Liver (tissue), 9 donors: ENCODE data around the gene GSTM3. TPM values are rescaled to one million over a fixed set of nuclear protein-coding genes. Genes with fewer than 3 reads are reported as not detected.

ENCODE experiments used
- DNase-seq: peaks from one replicate; pipeline ENCODE4 v3.0.0-alpha.2; 2017; ENCODE audit warnings: low spot score
- H3K27ac ChIP-seq, 2 donors: one replicate each; pipeline ENCODE4 v1.7.0; 2013; ENCODE audit warnings: inconsistent platforms in 2 of 2, low read length in 2 of 2, control low read depth in 1 of 2, low read depth in 1 of 2, mild to moderate bottlenecking in 1 of 2
- H3K27me3 ChIP-seq, 4 donors: one replicate each; pipeline versions ENCODE4 v1.6.1 to v1.7.0; 2013; ENCODE audit warnings: low read length in 3 of 4, inconsistent platforms in 1 of 4, mild to moderate bottlenecking in 1 of 4, moderate library complexity in 1 of 4; ENCODE audit not compliant: control insufficient read depth in 4 of 4, insufficient read depth in 4 of 4
- H3K36me3 ChIP-seq, 4 donors: one replicate each; pipeline versions ENCODE4 v1.6.1 to v1.7.0; 2013; ENCODE audit warnings: low read length in 3 of 4, mild to moderate bottlenecking in 3 of 4, low read depth in 1 of 4, moderate library complexity in 1 of 4; ENCODE audit not compliant: control insufficient read depth in 4 of 4, insufficient read depth in 3 of 4
- H3K4me1 ChIP-seq, 4 donors: one replicate each; pipeline versions ENCODE4 v1.6.1 to v1.7.0; 2013; ENCODE audit warnings: low read length in 3 of 4, mild to moderate bottlenecking in 3 of 4, moderate library complexity in 1 of 4; ENCODE audit not compliant: control insufficient read depth in 4 of 4, insufficient read depth in 4 of 4
- H3K4me3 ChIP-seq, 3 donors: one replicate each; pipeline versions ENCODE4 v1.6.1 to v1.7.0; 2013; ENCODE audit warnings: low read length in 3 of 3, control low read depth in 1 of 3, low read depth in 1 of 3, mild to moderate bottlenecking in 1 of 3
- H3K9ac ChIP-seq, 2 donors: one replicate each; pipeline ENCODE4 v1.7.0; 2013; ENCODE audit warnings: low read length in 2 of 2, mild to moderate bottlenecking in 2 of 2, moderate library complexity in 2 of 2, control low read depth in 1 of 2, low read depth in 1 of 2
- H3K9me3 ChIP-seq, 4 donors: one replicate each; pipeline versions ENCODE4 v1.6.1 to v1.7.0; 2013; ENCODE audit warnings: low read length in 3 of 4; ENCODE audit not compliant: control insufficient read depth in 4 of 4
- EGR1 ChIP-seq, 2 donors: IDR thresholded peaks; 2 replicates each; pipeline ENCODE4 v1.6.1; 2016 to 2018; ENCODE audit warnings: antibody characterized with exemption in 2 of 2, low read depth in 2 of 2
- FOXA1 ChIP-seq: IDR thresholded peaks from 2 replicates; pipeline ENCODE4 v1.6.1; 2016; ENCODE audit warnings: antibody characterized with exemption
- FOXA2 ChIP-seq: IDR thresholded peaks from 2 replicates; pipeline ENCODE4 v1.6.1; 2016; ENCODE audit warnings: antibody characterized with exemption
- GABPA ChIP-seq, 2 donors: IDR thresholded peaks in 1 of 2; conservative IDR thresholded peaks in 1 of 2; 2 replicates each; pipeline ENCODE4 v1.6.1; 2016; ENCODE audit warnings: antibody characterized with exemption in 2 of 2, mild to moderate bottlenecking in 1 of 2, moderate library complexity in 1 of 2
- HNF4A ChIP-seq, 2 donors: conservative IDR thresholded peaks; 2 replicates each; pipeline ENCODE4 v1.6.1; 2016; ENCODE audit warnings: antibody characterized with exemption in 2 of 2, mild to moderate bottlenecking in 2 of 2
- HNF4G ChIP-seq: IDR thresholded peaks from 2 replicates; pipeline ENCODE4 v1.6.1; 2016; ENCODE audit warnings: antibody characterized with exemption
- JUND ChIP-seq, 2 donors: IDR thresholded peaks; 2 replicates each; pipeline ENCODE4 v1.6.1; 2016; ENCODE audit warnings: antibody characterized with exemption in 2 of 2
- NR2F2 ChIP-seq: IDR thresholded peaks from 2 replicates; pipeline ENCODE4 v1.6.1; 2016; ENCODE audit warnings: antibody characterized with exemption
- RAD21 ChIP-seq, 2 donors: IDR thresholded peaks; 2 replicates each; pipeline ENCODE4 v1.6.1; 2016; ENCODE audit warnings: antibody characterized with exemption in 2 of 2, mild to moderate bottlenecking in 2 of 2
- RXRA ChIP-seq, 2 donors: IDR thresholded peaks; 2 replicates each; pipeline ENCODE4 v1.6.1; 2017 to 2018; ENCODE audit warnings: antibody characterized with exemption in 2 of 2, mild to moderate bottlenecking in 1 of 2
- SP1 ChIP-seq: IDR thresholded peaks from 2 replicates; pipeline ENCODE4 v1.6.1; 2018; ENCODE audit warnings: antibody characterized with exemption, mild to moderate bottlenecking
- TAF1 ChIP-seq: conservative IDR thresholded peaks from 2 replicates; pipeline ENCODE4 v1.6.1; 2016; ENCODE audit warnings: antibody characterized with exemption, mild to moderate bottlenecking
- YY1 ChIP-seq: IDR thresholded peaks from 2 replicates; pipeline ENCODE4 v1.6.1; 2016; ENCODE audit warnings: antibody characterized with exemption, mild to moderate bottlenecking
- WGBS: extraction: QIAGEN DNeasy Blood & Tissue Kit; methylation state at CpG from one replicate; pipeline ENCODE4 v1.1.7; 2013; 5-methylcytosine and 5-hydroxymethylcytosine counted together
- polyA plus RNA-seq, 2 donors: library from polyadenylated mRNA; stranded (reverse) in 1 of 2; unstranded in 1 of 2; fragments of 200-250 nt in 1 of 2; fragments of >200 nt in 1 of 2; fragmentation: Nextera tagmentation in 1 of 2; extraction: Ambion mirVana in 1 of 2; gene quantifications; one replicate each; pipeline versions ENCODE4 v1.2.1 to v1.2.3, GENCODE V29; 2013 to 2015
- total RNA-seq, 2 donors: library from RNA; depleted of rRNA; stranded (reverse); fragments of >200 nt; gene quantifications; one replicate each; pipeline ENCODE4 v1.2.3, GENCODE V29; 2014
- TF ChIP-seq, protein P1 (sequence below): IDR thresholded peaks from 2 replicates; pipeline ENCODE4 v1.6.1; 2016; ENCODE audit warnings: antibody characterized with exemption
- TF ChIP-seq, protein P2 (sequence below): IDR thresholded peaks from 2 replicates; pipeline ENCODE4 v1.6.1; 2016; ENCODE audit warnings: antibody characterized with exemption, mild to moderate bottlenecking
- TF ChIP-seq, protein P3 (sequence below): fragments of 150-350 bp; IDR thresholded peaks from 2 replicates; pipeline ENCODE4 v1.5.1; 2017; ENCODE audit warnings: improper control_type of control experiment, low read depth, low read length; ENCODE audit not compliant: missing input control
- TF ChIP-seq, protein P4 (sequence below): IDR thresholded peaks from 2 replicates; pipeline ENCODE4 v1.6.1; 2016; ENCODE audit warnings: antibody characterized with exemption
- TF ChIP-seq, protein P5 (sequence below): IDR thresholded peaks from 2 replicates; pipeline ENCODE4 v1.6.1; 2016; ENCODE audit warnings: antibody characterized with exemption
- donor health status: healthy.
- donor health status: healthy.
- donor health status: healthy.
- donor health status: healthy.
- donor health status: healthy.

GSTM3 gene
- total and polyA plus RNA-seq, 4 donors = 6.9 to 51.5 (median 34.9) TPM

DNA sequence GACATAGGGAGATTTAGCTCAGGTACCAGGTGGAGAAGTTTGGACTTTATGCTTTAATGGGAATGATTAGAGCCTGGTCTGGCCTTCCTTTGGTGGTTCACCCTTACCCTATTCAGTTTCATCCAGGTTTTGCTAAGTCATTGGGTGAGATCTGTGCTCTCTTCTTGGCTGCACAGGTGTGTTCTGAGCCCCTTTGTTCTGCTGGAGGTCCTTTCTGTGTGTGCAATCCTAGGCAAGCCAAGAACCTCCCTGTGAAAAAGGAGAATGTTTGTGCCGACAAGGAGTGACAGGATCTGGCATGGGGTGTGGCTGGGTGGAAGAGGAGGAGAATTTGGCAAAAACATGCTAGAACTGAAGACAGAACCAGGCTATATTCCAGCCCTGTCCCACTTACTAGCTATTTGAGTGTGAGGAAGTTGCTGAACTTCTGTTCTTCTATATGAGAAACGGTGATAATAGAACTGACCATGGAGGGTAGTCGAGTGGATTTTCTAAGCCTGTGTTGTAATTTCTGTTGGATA, 24.2 kb downstream of the GSTM3 start:
- DNase-seq = peak; percentile 5
- no peaks in the 10 kb centered on the region for H3K4me1 ChIP-seq
- no peak overlapping the region for H3K27ac ChIP-seq
- 89% methylated on average over 3 of the region's 3 CpGs for WGBS
- no peaks in the 10 kb centered on the region for H3K27me3 ChIP-seq
- no peaks in the 10 kb centered on the region for H3K9me3 ChIP-seq
- no peak overlapping the region for H3K9ac ChIP-seq
- no peaks in the 10 kb centered on the region for H3K36me3 ChIP-seq
- H3K4me3 ChIP-seq = no peak overlapping the region
- TF ChIP-seq RXRA (IDR thresholded peaks at IDR 0.05) (no peak), FOXA2 (no peak), TAF1 (no peak), HNF4A (conservative IDR thresholded peaks at IDR 0.05) (no peak), NR2F2 (no peak), JUND (IDR thresholded peaks at IDR 0.05) (no peak), FOXA1 (no peak), HNF4G (no peak), GABPA (IDR thresholded peaks at IDR 0.05 in 1 of 2, conservative IDR thresholded peaks at IDR 0.05 in 1 of 2) (no peak), SP1 (no peak), YY1 (no peak), RAD21 (IDR thresholded peaks at IDR 0.05) (no peak), EGR1 (IDR thresholded peaks at IDR 0.05; ENCODE audit: low read depth in 2 of 2) (no peak)
- TF ChIP-seq, protein P1, sequence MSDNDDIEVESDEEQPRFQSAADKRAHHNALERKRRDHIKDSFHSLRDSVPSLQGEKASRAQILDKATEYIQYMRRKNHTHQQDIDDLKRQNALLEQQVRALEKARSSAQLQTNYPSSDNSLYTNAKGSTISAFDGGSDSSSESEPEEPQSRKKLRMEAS = no peak
- TF ChIP-seq, protein P2, sequence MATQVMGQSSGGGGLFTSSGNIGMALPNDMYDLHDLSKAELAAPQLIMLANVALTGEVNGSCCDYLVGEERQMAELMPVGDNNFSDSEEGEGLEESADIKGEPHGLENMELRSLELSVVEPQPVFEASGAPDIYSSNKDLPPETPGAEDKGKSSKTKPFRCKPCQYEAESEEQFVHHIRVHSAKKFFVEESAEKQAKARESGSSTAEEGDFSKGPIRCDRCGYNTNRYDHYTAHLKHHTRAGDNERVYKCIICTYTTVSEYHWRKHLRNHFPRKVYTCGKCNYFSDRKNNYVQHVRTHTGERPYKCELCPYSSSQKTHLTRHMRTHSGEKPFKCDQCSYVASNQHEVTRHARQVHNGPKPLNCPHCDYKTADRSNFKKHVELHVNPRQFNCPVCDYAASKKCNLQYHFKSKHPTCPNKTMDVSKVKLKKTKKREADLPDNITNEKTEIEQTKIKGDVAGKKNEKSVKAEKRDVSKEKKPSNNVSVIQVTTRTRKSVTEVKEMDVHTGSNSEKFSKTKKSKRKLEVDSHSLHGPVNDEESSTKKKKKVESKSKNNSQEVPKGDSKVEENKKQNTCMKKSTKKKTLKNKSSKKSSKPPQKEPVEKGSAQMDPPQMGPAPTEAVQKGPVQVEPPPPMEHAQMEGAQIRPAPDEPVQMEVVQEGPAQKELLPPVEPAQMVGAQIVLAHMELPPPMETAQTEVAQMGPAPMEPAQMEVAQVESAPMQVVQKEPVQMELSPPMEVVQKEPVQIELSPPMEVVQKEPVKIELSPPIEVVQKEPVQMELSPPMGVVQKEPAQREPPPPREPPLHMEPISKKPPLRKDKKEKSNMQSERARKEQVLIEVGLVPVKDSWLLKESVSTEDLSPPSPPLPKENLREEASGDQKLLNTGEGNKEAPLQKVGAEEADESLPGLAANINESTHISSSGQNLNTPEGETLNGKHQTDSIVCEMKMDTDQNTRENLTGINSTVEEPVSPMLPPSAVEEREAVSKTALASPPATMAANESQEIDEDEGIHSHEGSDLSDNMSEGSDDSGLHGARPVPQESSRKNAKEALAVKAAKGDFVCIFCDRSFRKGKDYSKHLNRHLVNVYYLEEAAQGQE = no peak
- TF ChIP-seq, protein P3, sequence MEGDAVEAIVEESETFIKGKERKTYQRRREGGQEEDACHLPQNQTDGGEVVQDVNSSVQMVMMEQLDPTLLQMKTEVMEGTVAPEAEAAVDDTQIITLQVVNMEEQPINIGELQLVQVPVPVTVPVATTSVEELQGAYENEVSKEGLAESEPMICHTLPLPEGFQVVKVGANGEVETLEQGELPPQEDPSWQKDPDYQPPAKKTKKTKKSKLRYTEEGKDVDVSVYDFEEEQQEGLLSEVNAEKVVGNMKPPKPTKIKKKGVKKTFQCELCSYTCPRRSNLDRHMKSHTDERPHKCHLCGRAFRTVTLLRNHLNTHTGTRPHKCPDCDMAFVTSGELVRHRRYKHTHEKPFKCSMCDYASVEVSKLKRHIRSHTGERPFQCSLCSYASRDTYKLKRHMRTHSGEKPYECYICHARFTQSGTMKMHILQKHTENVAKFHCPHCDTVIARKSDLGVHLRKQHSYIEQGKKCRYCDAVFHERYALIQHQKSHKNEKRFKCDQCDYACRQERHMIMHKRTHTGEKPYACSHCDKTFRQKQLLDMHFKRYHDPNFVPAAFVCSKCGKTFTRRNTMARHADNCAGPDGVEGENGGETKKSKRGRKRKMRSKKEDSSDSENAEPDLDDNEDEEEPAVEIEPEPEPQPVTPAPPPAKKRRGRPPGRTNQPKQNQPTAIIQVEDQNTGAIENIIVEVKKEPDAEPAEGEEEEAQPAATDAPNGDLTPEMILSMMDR = no peak
- TF ChIP-seq, protein P4, sequence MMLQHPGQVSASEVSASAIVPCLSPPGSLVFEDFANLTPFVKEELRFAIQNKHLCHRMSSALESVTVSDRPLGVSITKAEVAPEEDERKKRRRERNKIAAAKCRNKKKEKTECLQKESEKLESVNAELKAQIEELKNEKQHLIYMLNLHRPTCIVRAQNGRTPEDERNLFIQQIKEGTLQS = no peak
- TF ChIP-seq, protein P5, sequence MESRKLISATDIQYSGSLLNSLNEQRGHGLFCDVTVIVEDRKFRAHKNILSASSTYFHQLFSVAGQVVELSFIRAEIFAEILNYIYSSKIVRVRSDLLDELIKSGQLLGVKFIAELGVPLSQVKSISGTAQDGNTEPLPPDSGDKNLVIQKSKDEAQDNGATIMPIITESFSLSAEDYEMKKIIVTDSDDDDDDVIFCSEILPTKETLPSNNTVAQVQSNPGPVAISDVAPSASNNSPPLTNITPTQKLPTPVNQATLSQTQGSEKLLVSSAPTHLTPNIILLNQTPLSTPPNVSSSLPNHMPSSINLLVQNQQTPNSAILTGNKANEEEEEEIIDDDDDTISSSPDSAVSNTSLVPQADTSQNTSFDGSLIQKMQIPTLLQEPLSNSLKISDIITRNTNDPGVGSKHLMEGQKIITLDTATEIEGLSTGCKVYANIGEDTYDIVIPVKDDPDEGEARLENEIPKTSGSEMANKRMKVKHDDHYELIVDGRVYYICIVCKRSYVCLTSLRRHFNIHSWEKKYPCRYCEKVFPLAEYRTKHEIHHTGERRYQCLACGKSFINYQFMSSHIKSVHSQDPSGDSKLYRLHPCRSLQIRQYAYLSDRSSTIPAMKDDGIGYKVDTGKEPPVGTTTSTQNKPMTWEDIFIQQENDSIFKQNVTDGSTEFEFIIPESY = no peak
